ENCODE measurements around the gene PHKA2. TPM values are rescaled to one million over a fixed set of nuclear protein-coding genes. Genes with fewer than 3 reads are reported as not detected.

The PHKA2 gene
- total RNA-seq, 1 donor from 2014 or later, result 26.4 TPM

DNA sequence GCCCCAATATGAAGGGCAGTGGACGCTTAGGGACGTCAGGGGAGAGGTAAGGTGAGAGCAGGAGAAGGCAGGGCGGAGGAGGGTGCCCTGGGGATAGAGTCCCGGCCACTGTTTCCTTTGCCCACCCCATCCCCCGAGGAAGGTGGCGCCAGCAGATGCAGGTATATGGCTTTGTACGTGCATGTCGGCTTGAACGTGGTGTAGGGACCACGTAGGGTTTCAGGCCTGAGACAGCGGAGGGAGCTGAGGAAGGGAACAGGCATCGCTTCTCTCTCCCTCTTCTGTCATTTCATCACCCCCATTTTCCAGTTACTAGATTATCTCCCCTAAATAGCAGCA is 97.9 kb downstream of the PHKA2 start:
- Mint-ChIP-seq H3K4me1 (ENCODE audit: unreplicated experiment) (peaks cover 25% of the 10 kb centered on the region), H3K36me3 (ENCODE audit: unreplicated experiment) (no peaks in the 10 kb centered on the region), H3K4me3 (ENCODE audit: unreplicated experiment) (peak overlapping the region; percentile 63), H3K27ac (ENCODE audit: unreplicated experiment) (peak overlapping the region; percentile 85), H3K27me3 (ENCODE audit: unreplicated experiment) (no peaks in the 10 kb centered on the region), H3K9me3 (ENCODE audit: unreplicated experiment) (peaks cover 12% of the 10 kb centered on the region)
- no peak for DNase-seq (ENCODE audit: extremely low spot score, unreplicated experiment)
- TF ChIP-seq, protein P1, sequence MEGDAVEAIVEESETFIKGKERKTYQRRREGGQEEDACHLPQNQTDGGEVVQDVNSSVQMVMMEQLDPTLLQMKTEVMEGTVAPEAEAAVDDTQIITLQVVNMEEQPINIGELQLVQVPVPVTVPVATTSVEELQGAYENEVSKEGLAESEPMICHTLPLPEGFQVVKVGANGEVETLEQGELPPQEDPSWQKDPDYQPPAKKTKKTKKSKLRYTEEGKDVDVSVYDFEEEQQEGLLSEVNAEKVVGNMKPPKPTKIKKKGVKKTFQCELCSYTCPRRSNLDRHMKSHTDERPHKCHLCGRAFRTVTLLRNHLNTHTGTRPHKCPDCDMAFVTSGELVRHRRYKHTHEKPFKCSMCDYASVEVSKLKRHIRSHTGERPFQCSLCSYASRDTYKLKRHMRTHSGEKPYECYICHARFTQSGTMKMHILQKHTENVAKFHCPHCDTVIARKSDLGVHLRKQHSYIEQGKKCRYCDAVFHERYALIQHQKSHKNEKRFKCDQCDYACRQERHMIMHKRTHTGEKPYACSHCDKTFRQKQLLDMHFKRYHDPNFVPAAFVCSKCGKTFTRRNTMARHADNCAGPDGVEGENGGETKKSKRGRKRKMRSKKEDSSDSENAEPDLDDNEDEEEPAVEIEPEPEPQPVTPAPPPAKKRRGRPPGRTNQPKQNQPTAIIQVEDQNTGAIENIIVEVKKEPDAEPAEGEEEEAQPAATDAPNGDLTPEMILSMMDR (IDR thresholded peaks at IDR 0.05), result no peak

DNA sequence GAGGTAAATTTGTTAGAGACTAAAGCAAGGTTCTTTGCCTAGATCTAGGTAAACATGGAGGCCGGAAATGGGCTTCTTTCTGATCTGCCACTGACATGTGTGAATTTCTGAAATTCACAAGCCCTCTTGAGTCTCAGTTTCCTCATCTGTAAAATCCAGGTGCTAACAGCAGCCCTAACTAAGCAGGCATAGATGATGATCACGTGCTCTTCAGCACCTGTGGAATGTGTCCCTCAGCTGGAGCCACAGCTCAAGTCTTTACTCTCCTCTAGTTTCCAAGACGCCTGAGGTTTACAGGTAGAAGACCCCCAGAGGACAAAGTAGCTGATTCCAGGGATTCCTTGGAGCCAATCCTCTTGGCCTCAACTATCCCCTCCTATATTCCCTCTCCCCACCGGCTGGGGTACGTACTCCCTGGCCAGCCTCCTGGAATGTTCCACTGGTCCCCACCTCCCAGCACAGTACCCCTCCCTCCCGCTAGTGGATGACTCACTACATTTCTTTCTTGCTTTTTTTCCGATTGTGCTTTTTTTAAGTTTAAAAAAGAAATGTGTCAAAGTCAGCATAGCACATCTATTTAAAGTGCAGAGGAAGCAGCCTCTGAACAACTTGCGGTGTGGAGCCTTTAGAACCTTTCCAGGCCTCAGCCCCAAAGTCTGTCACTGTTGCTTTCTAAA is 98.4 kb downstream of the PHKA2 start:
- H3K9me3 Mint-ChIP-seq (ENCODE audit: unreplicated experiment), result peaks cover 12% of the 10 kb centered on the region
- H3K27ac Mint-ChIP-seq (ENCODE audit: unreplicated experiment), result peak overlapping the region; percentile 85
- H3K27me3 Mint-ChIP-seq (ENCODE audit: unreplicated experiment), result no peaks in the 10 kb centered on the region
- H3K4me3 Mint-ChIP-seq (ENCODE audit: unreplicated experiment), result peak overlapping the region; percentile 28
- TF ChIP-seq, protein P1 (IDR thresholded peaks at IDR 0.05), result no peak
- H3K4me1 Mint-ChIP-seq (ENCODE audit: unreplicated experiment), result peaks cover 25% of the 10 kb centered on the region
- no peak for DNase-seq (ENCODE audit: extremely low spot score, unreplicated experiment)
- H3K36me3 Mint-ChIP-seq (ENCODE audit: unreplicated experiment), result no peaks in the 10 kb centered on the region

DNA sequence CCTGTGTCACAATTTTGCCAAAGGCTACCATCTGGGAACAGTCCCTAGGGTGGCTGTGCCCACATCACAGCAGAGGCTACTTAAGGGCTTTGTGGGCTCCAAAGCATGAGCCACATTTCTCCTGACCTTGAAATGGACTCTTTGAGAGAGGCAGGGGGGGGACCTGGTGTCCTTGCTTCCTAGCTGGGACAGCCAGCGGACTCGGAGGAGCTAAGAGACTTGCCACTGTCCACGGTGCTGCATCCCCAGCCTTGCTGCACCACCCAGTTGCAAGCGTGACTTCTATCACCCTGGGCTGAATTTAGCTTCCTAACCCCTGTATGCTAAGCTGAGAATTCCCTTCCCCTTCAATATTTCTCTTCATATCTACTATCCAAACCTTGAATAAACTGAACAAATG is 99.0 kb downstream of the PHKA2 start:
- Mint-ChIP-seq H3K27ac (ENCODE audit: unreplicated experiment) (peak overlapping the region; percentile 85), H3K4me1 (ENCODE audit: unreplicated experiment) (peaks cover 25% of the 10 kb centered on the region), H3K9me3 (ENCODE audit: unreplicated experiment) (peaks cover 12% of the 10 kb centered on the region), H3K27me3 (ENCODE audit: unreplicated experiment) (no peaks in the 10 kb centered on the region), H3K4me3 (ENCODE audit: unreplicated experiment) (no peak overlapping the region), H3K36me3 (ENCODE audit: unreplicated experiment) (no peaks in the 10 kb centered on the region)
- DNase-seq (ENCODE audit: extremely low spot score, unreplicated experiment), result no peak
- TF ChIP-seq, protein P1 (IDR thresholded peaks at IDR 0.05), result no peak

DNA sequence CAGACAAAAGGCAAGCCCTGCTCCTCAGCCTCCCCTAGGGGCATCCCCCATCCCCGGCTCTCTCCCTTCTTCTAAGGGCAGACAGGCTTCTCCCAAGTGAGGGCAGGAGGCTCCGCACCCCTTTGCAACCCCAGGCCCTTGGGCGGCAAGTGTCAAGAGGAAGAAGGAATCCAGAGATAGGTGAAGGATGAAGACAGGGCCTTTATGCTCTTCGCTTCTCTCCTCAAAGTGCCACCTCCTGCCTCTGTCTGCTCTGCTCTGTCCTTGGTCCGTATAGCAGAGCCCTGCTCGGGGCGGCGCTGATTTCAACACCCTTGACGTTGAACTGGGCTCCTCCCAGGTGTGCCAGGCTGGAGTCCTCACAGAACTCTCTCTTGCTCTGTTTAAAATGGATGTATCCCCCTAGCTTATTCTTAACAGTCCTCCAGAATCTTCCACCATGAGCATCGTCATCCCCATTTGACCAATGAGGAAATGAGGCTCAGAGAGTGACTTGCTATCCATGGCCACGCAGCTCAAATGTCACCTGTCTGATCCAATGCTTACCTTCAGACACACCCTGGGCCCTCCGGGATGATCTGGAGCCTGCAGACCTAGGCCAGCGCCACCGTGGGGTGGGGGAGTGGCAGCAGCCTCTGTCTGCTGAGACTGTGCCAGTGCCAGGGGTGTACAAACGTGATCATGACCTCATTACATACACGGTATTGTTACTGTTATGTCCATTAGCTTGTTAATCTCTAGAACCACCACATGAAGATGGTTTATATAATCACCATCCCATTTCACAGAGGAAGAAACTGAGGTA is 99.8 kb downstream of the PHKA2 start:
- no peak for DNase-seq (ENCODE audit: extremely low spot score, unreplicated experiment)
- peaks cover 25% of the 10 kb centered on the region for H3K4me1 Mint-ChIP-seq (ENCODE audit: unreplicated experiment)
- H3K9me3 Mint-ChIP-seq (ENCODE audit: unreplicated experiment), result peaks cover 12% of the 10 kb centered on the region
- no peak overlapping the region for H3K4me3 Mint-ChIP-seq (ENCODE audit: unreplicated experiment)
- no peaks in the 10 kb centered on the region for H3K36me3 Mint-ChIP-seq (ENCODE audit: unreplicated experiment)
- TF ChIP-seq, protein P1 (IDR thresholded peaks at IDR 0.05), result no peak
- no peak overlapping the region for H3K27ac Mint-ChIP-seq (ENCODE audit: unreplicated experiment)
- H3K27me3 Mint-ChIP-seq (ENCODE audit: unreplicated experiment), result no peaks in the 10 kb centered on the region

DNA sequence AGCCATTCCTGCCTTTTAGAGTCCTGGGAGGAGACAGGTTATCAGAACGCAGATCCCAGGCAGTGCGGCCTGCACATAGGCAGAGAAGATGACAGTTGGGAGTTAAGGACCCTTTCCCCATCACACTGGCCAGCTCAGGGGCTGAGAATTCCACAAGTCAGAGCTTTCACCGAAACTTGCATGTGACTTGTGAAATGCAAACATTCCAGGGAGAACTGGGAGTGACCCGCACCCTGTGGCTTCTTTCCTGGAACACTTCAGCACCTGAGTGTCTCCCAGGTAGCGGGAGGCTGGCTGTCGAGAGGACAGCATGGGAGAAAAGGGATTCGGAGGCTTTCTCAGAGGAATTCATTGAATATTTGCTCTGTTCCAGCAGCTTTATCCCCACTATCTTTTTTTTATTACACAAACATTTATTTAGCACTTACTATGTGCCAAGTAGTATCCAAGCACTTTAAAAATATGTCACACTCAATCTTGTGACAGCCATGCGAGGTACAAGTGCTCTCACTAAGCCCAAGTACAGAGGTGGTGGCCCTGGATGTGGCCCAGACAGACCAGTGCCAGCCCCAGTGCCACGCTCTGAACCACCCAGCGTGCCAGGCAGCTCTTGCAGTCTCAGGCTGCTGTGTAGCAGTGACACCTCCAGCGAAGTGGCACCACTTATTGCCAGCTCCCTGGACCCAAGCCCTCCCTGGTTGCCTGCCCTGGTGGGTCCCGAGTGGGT is 100.5 kb downstream of the PHKA2 start:
- Mint-ChIP-seq H3K4me3 (ENCODE audit: unreplicated experiment) (no peak overlapping the region), H3K36me3 (ENCODE audit: unreplicated experiment) (no peaks in the 10 kb centered on the region), H3K9me3 (ENCODE audit: unreplicated experiment) (peaks cover 12% of the 10 kb centered on the region), H3K27me3 (ENCODE audit: unreplicated experiment) (no peaks in the 10 kb centered on the region), H3K4me1 (ENCODE audit: unreplicated experiment) (peaks cover 25% of the 10 kb centered on the region), H3K27ac (ENCODE audit: unreplicated experiment) (no peak overlapping the region)
- TF ChIP-seq, protein P1 (IDR thresholded peaks at IDR 0.05), result no peak
- no peak for DNase-seq (ENCODE audit: extremely low spot score, unreplicated experiment)

All from osteocyte (in vitro differentiated cells).